ENCODE results near the gene FBXO44.
A peak's percentile ranks its signal among the peaks of the same experiment; 100 is the strongest.
"Not testable (repeated sequence)": the region's sequence is repeated elsewhere in the genome, so short reads cannot be mapped to it uniquely, and the experiment has no call there.

The FBXO44 gene

DNA sequence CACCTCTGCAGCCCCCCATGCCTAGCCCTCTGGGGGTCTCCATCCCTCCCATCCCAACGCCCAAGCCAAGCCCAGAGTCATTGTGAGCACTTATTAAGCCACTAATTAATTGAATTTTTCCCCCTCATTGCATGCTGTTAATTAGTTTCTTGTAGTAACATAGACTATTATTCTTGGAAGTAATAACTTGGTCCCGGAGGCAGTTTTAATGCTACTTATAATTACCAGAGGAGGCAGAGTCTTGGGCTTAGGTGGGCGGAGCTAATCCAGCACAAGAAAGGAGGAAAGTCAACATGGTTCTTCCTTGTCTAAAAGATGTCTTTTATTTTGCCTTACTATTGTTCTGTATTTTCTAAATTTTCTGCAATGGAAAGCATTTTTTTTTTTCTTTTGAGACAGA is 28.1 kb upstream of the FBXO44 start:
- ATAC-seq = no peak
- peaks cover under 1% of the 10 kb centered on the region for H3K9me3 Mint-ChIP-seq
- H3K27ac Mint-ChIP-seq = no peak overlapping the region
- H3K27me3 Mint-ChIP-seq = peaks cover 79% of the 10 kb centered on the region
- H3K36me3 Mint-ChIP-seq = no peaks in the 10 kb centered on the region
- no peak overlapping the region for H3K4me3 Mint-ChIP-seq
- H3K4me1 Mint-ChIP-seq = no peaks in the 10 kb centered on the region

- ATAC-seq = peak; percentile 34
- no peak overlapping the region for H3K4me3 Mint-ChIP-seq
- H3K27ac Mint-ChIP-seq = no peak overlapping the region
- peaks cover 7% of the 10 kb centered on the region for H3K4me1 Mint-ChIP-seq
- H3K36me3 Mint-ChIP-seq = no peaks in the 10 kb centered on the region
- peaks cover 58% of the 10 kb centered on the region for H3K27me3 Mint-ChIP-seq
- H3K9me3 Mint-ChIP-seq = peaks cover 3% of the 10 kb centered on the region
Observed at GRCh38 chr1:11628767-11629166, 25.9 kb upstream of the FBXO44 start.

GRCh38 chr1:11629184-11630016 is 25.3 kb upstream of the FBXO44 start:
- Mint-ChIP-seq H3K4me1 (peaks cover 13% of the 10 kb centered on the region), H3K9me3 (peaks cover 3% of the 10 kb centered on the region), H3K4me3 (no peak overlapping the region), H3K27ac (no peak overlapping the region), H3K27me3 (peaks cover 56% of the 10 kb centered on the region), H3K36me3 (no peaks in the 10 kb centered on the region)
- ATAC-seq = no peak

DNA sequence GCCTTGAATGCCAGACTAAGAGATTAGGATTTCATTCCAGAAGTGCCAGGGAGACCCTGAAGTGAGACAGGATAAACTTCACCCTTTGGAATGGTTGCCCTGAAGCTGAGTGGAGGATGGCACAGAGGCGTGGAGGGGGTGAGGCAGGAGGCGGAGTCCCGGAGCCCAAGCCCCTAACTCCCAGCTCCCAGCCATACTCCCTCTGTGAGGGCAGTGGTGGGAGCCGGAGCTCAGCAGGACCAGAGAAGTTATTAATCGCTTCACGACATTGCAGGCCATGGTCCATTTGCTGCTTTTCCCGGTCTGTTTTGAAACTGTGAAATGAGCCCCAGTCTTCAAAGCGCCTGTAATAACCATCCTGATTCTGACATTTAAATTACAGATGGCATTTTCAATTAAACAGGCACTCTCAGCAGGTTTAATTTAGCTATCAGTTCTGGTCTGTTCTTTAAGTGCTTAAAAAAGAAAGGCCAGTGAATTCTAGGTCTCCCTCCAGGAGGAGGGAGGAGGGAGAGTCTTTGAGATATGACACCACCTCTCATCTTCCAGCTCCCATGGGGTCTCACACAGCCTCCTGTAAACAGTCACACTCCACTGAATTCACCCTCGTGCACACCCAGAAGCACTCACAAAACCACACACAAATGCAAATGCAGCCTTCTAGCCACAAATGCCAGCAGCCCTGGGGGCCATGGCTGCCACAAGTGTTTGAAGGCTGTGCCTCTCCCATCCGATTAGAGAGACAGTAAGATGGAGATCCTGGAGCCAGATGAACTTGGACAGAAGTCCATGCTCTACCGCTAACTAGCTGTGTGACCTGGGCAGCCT is 20.1 kb upstream of the FBXO44 start:
- Mint-ChIP-seq H3K27me3 (peaks cover 60% of the 10 kb centered on the region), H3K36me3 (no peaks in the 10 kb centered on the region)
- ATAC-seq = peak; percentile 69

DNA sequence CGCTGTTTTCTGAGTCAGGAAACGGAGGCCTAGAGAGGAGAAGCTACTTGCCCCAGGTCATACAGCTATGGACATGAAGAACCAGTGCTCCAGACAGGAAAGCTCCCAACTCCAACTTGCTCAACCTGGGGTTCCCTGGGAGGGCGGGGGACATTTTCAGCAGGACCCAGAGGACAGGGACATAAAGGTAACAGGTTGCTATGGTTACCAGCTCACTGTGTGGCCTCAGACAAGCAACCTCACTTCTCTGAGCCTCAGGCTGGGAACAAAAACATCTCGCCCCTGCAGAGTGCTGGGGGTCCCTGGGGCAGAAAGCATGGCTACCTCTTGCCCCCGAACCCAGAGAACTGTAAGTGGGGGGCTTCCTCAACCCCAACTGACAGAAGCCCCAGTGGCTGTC is 16.6 kb upstream of the FBXO44 start:
- peaks cover 56% of the 10 kb centered on the region for H3K27me3 Mint-ChIP-seq
- no peak overlapping the region for H3K27ac Mint-ChIP-seq

More for the DNA sequence above, 20.1 kb upstream of the FBXO44 start:
- Mint-ChIP-seq H3K4me1 (peaks cover 29% of the 10 kb centered on the region), H3K27ac (peak overlapping the region; percentile 43), H3K9me3 (peaks cover 3% of the 10 kb centered on the region), H3K4me3 (no peak overlapping the region)

GRCh38 chr1:11639372-11639771 is 15.3 kb upstream of the FBXO44 start:
- H3K9me3 Mint-ChIP-seq = no peaks in the 10 kb centered on the region
- H3K27me3 Mint-ChIP-seq = peaks cover 56% of the 10 kb centered on the region

More for the DNA sequence above, 16.6 kb upstream of the FBXO44 start:
- no peak overlapping the region for H3K4me3 Mint-ChIP-seq
- peaks cover 32% of the 10 kb centered on the region for H3K4me1 Mint-ChIP-seq
- no peaks in the 10 kb centered on the region for H3K36me3 Mint-ChIP-seq
- no peak for ATAC-seq
- H3K9me3 Mint-ChIP-seq = no peaks in the 10 kb centered on the region

DNA sequence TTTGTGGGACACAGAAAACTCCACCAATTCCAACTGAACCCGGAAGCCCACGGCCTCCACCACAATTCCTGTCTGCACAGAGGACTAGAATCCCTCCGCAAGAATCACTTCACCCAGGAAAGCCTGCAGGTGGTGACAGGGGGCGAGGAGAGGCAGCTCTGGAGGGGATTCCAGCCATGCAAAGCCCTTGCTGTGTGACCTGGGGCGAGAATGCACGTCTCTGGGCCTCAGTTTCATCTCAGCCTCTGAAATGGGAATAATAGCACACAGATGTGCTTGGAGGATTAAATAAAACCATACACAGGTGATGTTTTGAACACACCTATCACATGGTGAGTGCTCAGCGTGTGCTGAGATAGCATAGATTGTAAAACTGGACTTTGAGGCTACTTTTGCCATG is 14.6 kb upstream of the FBXO44 start:
- H3K27ac Mint-ChIP-seq = no peak overlapping the region
- no peaks in the 10 kb centered on the region for H3K36me3 Mint-ChIP-seq
- H3K4me1 Mint-ChIP-seq = peaks cover 21% of the 10 kb centered on the region
- peaks cover 49% of the 10 kb centered on the region for H3K27me3 Mint-ChIP-seq
- ATAC-seq = no peak
- H3K9me3 Mint-ChIP-seq = no peaks in the 10 kb centered on the region
- H3K4me3 Mint-ChIP-seq = no peak overlapping the region

More at GRCh38 chr1:11639372-11639771, 15.3 kb upstream of the FBXO44 start:
- ATAC-seq = no peak
- Mint-ChIP-seq H3K4me1 (peaks cover 28% of the 10 kb centered on the region), H3K4me3 (no peak overlapping the region), H3K36me3 (no peaks in the 10 kb centered on the region), H3K27ac (no peak overlapping the region)

DNA sequence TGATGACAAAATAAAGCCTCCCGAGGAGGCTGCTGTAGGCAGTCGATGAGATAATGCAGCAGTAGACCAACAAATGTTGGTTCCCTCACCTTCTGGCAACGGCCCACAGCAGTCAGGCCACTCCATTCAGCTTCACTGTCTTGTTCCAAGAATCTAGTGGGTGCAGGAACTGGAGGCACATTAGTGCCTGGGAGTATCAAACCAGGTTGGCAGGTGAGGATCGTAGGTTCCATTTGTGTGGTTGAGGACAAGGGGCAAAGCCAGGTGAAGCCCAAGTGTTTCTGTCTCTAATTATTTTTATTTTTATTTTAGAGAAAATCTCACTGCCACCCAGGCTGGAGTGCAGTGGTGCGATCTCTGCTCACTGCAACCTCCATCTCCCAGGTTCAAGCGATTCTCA is 13.7 kb upstream of the FBXO44 start:
- Mint-ChIP-seq H3K36me3 (no peaks in the 10 kb centered on the region), H3K27ac (no peak overlapping the region), H3K4me3 (no peak overlapping the region), H3K9me3 (no peaks in the 10 kb centered on the region), H3K4me1 (peaks cover 15% of the 10 kb centered on the region), H3K27me3 (peaks cover 42% of the 10 kb centered on the region)
- ATAC-seq = no peak

- Mint-ChIP-seq H3K27ac (no peak overlapping the region), H3K4me3 (no peak overlapping the region), H3K36me3 (no peaks in the 10 kb centered on the region), H3K4me1 (peaks cover 12% of the 10 kb centered on the region), H3K27me3 (peaks cover 33% of the 10 kb centered on the region), H3K9me3 (no peaks in the 10 kb centered on the region)
- ATAC-seq = no peak
Observed at GRCh38 chr1:11641776-11642305, 12.8 kb upstream of the FBXO44 start.

- not testable (repeated sequence) for H3K9me3 Mint-ChIP-seq, H3K4me3 Mint-ChIP-seq, H3K27ac Mint-ChIP-seq, H3K36me3 Mint-ChIP-seq
- Mint-ChIP-seq H3K4me1 (peaks cover 12% of the 10 kb centered on the region), H3K27me3 (peaks cover 26% of the 10 kb centered on the region)
- peak; percentile 77 for ATAC-seq
Observed at GRCh38 chr1:11642418-11643017, 12.2 kb upstream of the FBXO44 start.

- H3K36me3 Mint-ChIP-seq = no peaks in the 10 kb centered on the region
- H3K4me1 Mint-ChIP-seq = peaks cover 12% of the 10 kb centered on the region
- no peak overlapping the region for H3K27ac Mint-ChIP-seq
- H3K9me3 Mint-ChIP-seq = no peaks in the 10 kb centered on the region
- ATAC-seq = no peak
- H3K27me3 Mint-ChIP-seq = peaks cover 14% of the 10 kb centered on the region
- no peak overlapping the region for H3K4me3 Mint-ChIP-seq
Observed at GRCh38 chr1:11643782-11644181, 10.9 kb upstream of the FBXO44 start.

DNA sequence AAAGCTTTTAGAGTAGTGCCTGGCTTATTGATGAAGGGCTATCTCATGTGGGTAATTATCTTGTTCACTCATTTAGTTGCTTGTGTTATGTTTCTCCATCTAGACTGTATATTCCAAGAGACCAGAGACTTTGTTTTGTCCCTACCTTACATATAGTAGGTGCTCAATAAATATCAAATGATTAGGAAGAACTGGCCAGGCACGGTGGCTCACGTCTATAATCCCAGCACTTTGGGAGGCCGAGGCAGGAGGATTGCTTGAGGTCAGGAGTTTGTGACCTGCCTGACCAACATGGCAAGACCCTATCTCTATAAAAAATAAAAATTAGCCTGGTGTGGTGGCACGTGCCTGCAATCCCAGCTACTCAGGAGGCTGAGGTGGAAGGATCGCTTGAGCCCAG is 9.4 kb upstream of the FBXO44 start:
- no peak for ATAC-seq
- H3K4me3 Mint-ChIP-seq = no peak overlapping the region
- H3K4me1 Mint-ChIP-seq = peaks cover 20% of the 10 kb centered on the region
- H3K27me3 Mint-ChIP-seq = peaks cover 8% of the 10 kb centered on the region
- H3K36me3 Mint-ChIP-seq = no peaks in the 10 kb centered on the region
- H3K9me3 Mint-ChIP-seq = no peaks in the 10 kb centered on the region
- H3K27ac Mint-ChIP-seq = no peak overlapping the region

- Mint-ChIP-seq H3K27me3 (peaks cover 8% of the 10 kb centered on the region), H3K4me1 (peaks cover 23% of the 10 kb centered on the region), H3K9me3 (no peaks in the 10 kb centered on the region), H3K27ac (no peak overlapping the region), H3K36me3 (no peaks in the 10 kb centered on the region), H3K4me3 (no peak overlapping the region)
- peak; percentile 75 for ATAC-seq
Observed at GRCh38 chr1:11645670-11646265, 8.9 kb upstream of the FBXO44 start.

GRCh38 chr1:11646317-11646716 is 8.4 kb upstream of the FBXO44 start:
- peaks cover 8% of the 10 kb centered on the region for H3K27me3 Mint-ChIP-seq
- H3K9me3 Mint-ChIP-seq = no peaks in the 10 kb centered on the region
- no peak for ATAC-seq
- H3K36me3 Mint-ChIP-seq = no peaks in the 10 kb centered on the region
- H3K4me1 Mint-ChIP-seq = peaks cover 29% of the 10 kb centered on the region
- no peak overlapping the region for H3K4me3 Mint-ChIP-seq
- no peak overlapping the region for H3K27ac Mint-ChIP-seq

GRCh38 chr1:11647333-11647732 is 7.3 kb upstream of the FBXO44 start:
- H3K4me3 Mint-ChIP-seq = no peak overlapping the region
- no peaks in the 10 kb centered on the region for H3K9me3 Mint-ChIP-seq
- H3K36me3 Mint-ChIP-seq = no peaks in the 10 kb centered on the region
- peaks cover 29% of the 10 kb centered on the region for H3K4me1 Mint-ChIP-seq
- H3K27me3 Mint-ChIP-seq = no peaks in the 10 kb centered on the region
- no peak for ATAC-seq
- H3K27ac Mint-ChIP-seq = no peak overlapping the region

All from stimulated activated memory B cell treated with anti-CD40 and anti-IgM and Interleukin-4, amounts not matched to agents 10 μg/mL and 1 μg/mL and 100 μg/mL, for 72 hours (primary cell).